H1 (cell line): ENCODE data around the gene ZNF646.

Experiments
- CEBPB ChIP-seq: IDR thresholded peaks from 2 replicates; pipeline ENCODE4 v1.6.1; 2012; ENCODE audit warnings: low read depth, low read length
- CREB1 ChIP-seq: IDR thresholded peaks from 2 replicates; pipeline ENCODE4 v1.6.1; 2012; ENCODE audit warnings: inconsistent platforms
- EGR1 ChIP-seq: IDR thresholded peaks from 2 replicates; pipeline ENCODE4 v1.6.1; 2011; ENCODE audit warnings: low read depth, low read length, borderline replicate concordance
- EZH2 ChIP-seq: fragments of 200-600 bp; sonication (generic); IDR thresholded peaks from 2 replicates; pipeline ENCODE4 v1.7.1; 2012; ENCODE audit warnings: low read depth, mild to moderate bottlenecking, moderate library complexity, low read length, inconsistent platforms; ENCODE audit not compliant: severe bottlenecking
- JUND ChIP-seq: IDR thresholded peaks from 2 replicates; pipeline ENCODE4 v1.6.1; 2011; ENCODE audit warnings: mild to moderate bottlenecking, improper control_type of control experiment, low read length
- MAFK ChIP-seq: IDR thresholded peaks from 2 replicates; pipeline ENCODE4 v1.6.1; 2012; ENCODE audit warnings: low read depth, mild to moderate bottlenecking, improper control_type of control experiment, low read length
- POLR2AphosphoS5 ChIP-seq: IDR thresholded peaks from 2 replicates; pipeline ENCODE4 v1.6.1; 2011; ENCODE audit warnings: low read depth, low read length
- RAD21 ChIP-seq, 2 experiments: IDR thresholded peaks in 1 of 2; conservative IDR thresholded peaks in 1 of 2; 2 replicates each; pipeline ENCODE4 v1.6.1; 2011; ENCODE audit warnings: low read depth in 2 of 2, low read length in 2 of 2, improper control_type of control experiment in 1 of 2, inconsistent platforms in 1 of 2, mild to moderate bottlenecking in 1 of 2, moderate library complexity in 1 of 2
- RFX5 ChIP-seq: IDR thresholded peaks from 2 replicates; pipeline ENCODE4 v1.6.1; 2011; ENCODE audit warnings: low read depth, low read length, improper control_type of control experiment, borderline replicate concordance
- TEAD4 ChIP-seq: IDR thresholded peaks from 2 replicates; pipeline ENCODE4 v1.6.1; 2012; ENCODE audit warnings: low read depth, low read length, inconsistent platforms, mixed read lengths
- ZNF274 ChIP-seq: IDR thresholded peaks from 2 replicates; pipeline ENCODE4 v1.7.0; 2012; ENCODE audit warnings: low read length, borderline replicate concordance; ENCODE audit errors: extremely low read depth
- TF ChIP-seq, protein P1 (sequence below), 3 experiments: IDR thresholded peaks; 1 replicate in 2 of 3; 2 replicates in 1 of 3; pipeline versions ENCODE4 v1.5.1 to v1.6.1; 2011; ENCODE audit warnings: low read length in 3 of 3, mild to moderate bottlenecking in 3 of 3, inconsistent platforms in 2 of 3, low read depth in 1 of 3, moderate library complexity in 1 of 3; ENCODE audit not compliant: insufficient read depth in 1 of 3; ENCODE audit errors: control extremely low read depth in 1 of 3
- TF ChIP-seq, protein P2 (sequence below): IDR thresholded peaks from 2 replicates; pipeline ENCODE4 v1.6.1; 2012; ENCODE audit warnings: inconsistent platforms
- TF ChIP-seq, protein P3 (sequence below): IDR thresholded peaks from 2 replicates; pipeline ENCODE4 v1.6.1; 2011; ENCODE audit warnings: low read length, improper control_type of control experiment

DNA sequence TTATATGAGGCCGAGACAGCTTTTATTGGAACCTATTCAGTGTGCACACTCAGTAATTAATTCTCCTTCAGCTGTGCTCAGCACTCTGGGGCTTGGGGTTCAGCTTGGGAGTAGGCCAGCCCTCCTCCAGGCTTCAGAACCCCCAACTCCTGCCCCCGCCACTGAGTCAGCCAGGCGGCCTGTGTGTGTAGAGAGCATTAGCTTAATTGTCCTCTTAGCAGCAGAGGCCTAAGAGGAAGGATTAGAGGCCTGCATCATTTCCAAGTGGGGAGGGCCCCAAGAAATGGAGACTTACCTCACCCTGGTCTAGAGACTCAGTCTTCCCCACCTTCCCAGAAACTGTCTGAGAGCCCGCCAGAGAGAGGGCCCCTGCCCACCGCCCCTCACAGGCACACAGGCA lies 13.7 kb downstream of the ZNF646 start:
- no peak for TF ChIP-seq EZH2
- TF ChIP-seq POLR2AphosphoS5: no peak
- TF ChIP-seq RAD21 (IDR thresholded peaks at IDR 0.05 in 1 of 2, conservative IDR thresholded peaks at IDR 0.05 in 1 of 2; ENCODE audit: low read depth in 2 of 2, low read length in 2 of 2): no peak
- TF ChIP-seq, protein P1, sequence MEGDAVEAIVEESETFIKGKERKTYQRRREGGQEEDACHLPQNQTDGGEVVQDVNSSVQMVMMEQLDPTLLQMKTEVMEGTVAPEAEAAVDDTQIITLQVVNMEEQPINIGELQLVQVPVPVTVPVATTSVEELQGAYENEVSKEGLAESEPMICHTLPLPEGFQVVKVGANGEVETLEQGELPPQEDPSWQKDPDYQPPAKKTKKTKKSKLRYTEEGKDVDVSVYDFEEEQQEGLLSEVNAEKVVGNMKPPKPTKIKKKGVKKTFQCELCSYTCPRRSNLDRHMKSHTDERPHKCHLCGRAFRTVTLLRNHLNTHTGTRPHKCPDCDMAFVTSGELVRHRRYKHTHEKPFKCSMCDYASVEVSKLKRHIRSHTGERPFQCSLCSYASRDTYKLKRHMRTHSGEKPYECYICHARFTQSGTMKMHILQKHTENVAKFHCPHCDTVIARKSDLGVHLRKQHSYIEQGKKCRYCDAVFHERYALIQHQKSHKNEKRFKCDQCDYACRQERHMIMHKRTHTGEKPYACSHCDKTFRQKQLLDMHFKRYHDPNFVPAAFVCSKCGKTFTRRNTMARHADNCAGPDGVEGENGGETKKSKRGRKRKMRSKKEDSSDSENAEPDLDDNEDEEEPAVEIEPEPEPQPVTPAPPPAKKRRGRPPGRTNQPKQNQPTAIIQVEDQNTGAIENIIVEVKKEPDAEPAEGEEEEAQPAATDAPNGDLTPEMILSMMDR (IDR thresholded peaks at IDR 0.05; ENCODE audit: control extremely low read depth in 1 of 3, insufficient read depth in 1 of 3, low read depth in 1 of 3, low read length in 3 of 3): no peak
- TF ChIP-seq JUND: no peak
- TF ChIP-seq ZNF274: no peak
- TF ChIP-seq CREB1: no peak
- TF ChIP-seq, protein P2, sequence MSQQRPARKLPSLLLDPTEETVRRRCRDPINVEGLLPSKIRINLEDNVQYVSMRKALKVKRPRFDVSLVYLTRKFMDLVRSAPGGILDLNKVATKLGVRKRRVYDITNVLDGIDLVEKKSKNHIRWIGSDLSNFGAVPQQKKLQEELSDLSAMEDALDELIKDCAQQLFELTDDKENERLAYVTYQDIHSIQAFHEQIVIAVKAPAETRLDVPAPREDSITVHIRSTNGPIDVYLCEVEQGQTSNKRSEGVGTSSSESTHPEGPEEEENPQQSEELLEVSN: no peak
- TF ChIP-seq MAFK: no peak
- no peak for TF ChIP-seq TEAD4
- TF ChIP-seq RFX5: no peak
- TF ChIP-seq CEBPB: no peak
- TF ChIP-seq, protein P3, sequence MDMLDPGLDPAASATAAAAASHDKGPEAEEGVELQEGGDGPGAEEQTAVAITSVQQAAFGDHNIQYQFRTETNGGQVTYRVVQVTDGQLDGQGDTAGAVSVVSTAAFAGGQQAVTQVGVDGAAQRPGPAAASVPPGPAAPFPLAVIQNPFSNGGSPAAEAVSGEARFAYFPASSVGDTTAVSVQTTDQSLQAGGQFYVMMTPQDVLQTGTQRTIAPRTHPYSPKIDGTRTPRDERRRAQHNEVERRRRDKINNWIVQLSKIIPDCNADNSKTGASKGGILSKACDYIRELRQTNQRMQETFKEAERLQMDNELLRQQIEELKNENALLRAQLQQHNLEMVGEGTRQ: no peak
- TF ChIP-seq EGR1: no peak
